Ecto neural progenitor cell (in vitro differentiated cells): ENCODE results near the gene NFATC4.
"Not testable (repeated sequence)": the region's sequence is repeated elsewhere in the genome, so short reads cannot be mapped to it uniquely, and the experiment has no call there.

ENCODE experiments used
- DNase-seq: peaks from one replicate; pipeline ENCODE4 v3.0.0-alpha.2; 2018; ENCODE audit warnings: low spot score

NFATC4 gene

GRCh38 chr14:24367514-24368211 is at the start of gene NFATC4:
Gene NFATC4, plus strand, starts transcription at chr14:24368184. Its CDS starts 157 bp downstream, at chr14:24368341.
- DNase-seq = peak; percentile 82

GRCh38 chr14:24321212-24321975 is 46.6 kb upstream of the NFATC4 start:
- no peak for DNase-seq

GRCh38 chr14:24322672-24323071 is 45.3 kb upstream of the NFATC4 start:
- DNase-seq = no peak

- no peak for DNase-seq
Observed at GRCh38 chr14:24323341-24323740, 44.6 kb upstream of the NFATC4 start.

GRCh38 chr14:24324024-24324423 is 44.0 kb upstream of the NFATC4 start:
- no peak for DNase-seq

GRCh38 chr14:24325041-24325530 is 42.9 kb upstream of the NFATC4 start:
- no peak for DNase-seq

- DNase-seq = no peak
Observed at GRCh38 chr14:24325963-24326362, 42.0 kb upstream of the NFATC4 start.

- no peak for DNase-seq
Observed at GRCh38 chr14:24327303-24327702, 40.7 kb upstream of the NFATC4 start.

- not testable (repeated sequence) for DNase-seq
Observed at GRCh38 chr14:24327914-24328313, 40.1 kb upstream of the NFATC4 start.

GRCh38 chr14:24329073-24329663 is 38.8 kb upstream of the NFATC4 start:
- DNase-seq = no peak

- no peak for DNase-seq
Observed at GRCh38 chr14:24329736-24330135, 38.2 kb upstream of the NFATC4 start.

GRCh38 chr14:24330973-24331674 is 36.9 kb upstream of the NFATC4 start:
- no peak for DNase-seq

- no peak for DNase-seq
Observed at GRCh38 chr14:24331731-24332267, 36.2 kb upstream of the NFATC4 start.

- DNase-seq = peak; percentile 75
Observed at GRCh38 chr14:24332268-24332993, 35.6 kb upstream of the NFATC4 start.

- no peak for DNase-seq
Observed at GRCh38 chr14:24334431-24335291, 33.3 kb upstream of the NFATC4 start, which contains the start of gene ADCY4. Gene ADCY4, minus strand, starts transcription at chr14:24335071. Its CDS starts 419 bp downstream, at chr14:24334652.

GRCh38 chr14:24335461-24336171 is 32.4 kb upstream of the NFATC4 start:
- DNase-seq = no peak

GRCh38 chr14:24337144-24337823 is 30.7 kb upstream of the NFATC4 start:
- no peak for DNase-seq

GRCh38 chr14:24337824-24338175 is 30.2 kb upstream of the NFATC4 start:
- no peak for DNase-seq

- no peak for DNase-seq
Observed at GRCh38 chr14:24338843-24339242, 29.1 kb upstream of the NFATC4 start.
